ENCODE measurements around the gene KLF1.

DNA sequence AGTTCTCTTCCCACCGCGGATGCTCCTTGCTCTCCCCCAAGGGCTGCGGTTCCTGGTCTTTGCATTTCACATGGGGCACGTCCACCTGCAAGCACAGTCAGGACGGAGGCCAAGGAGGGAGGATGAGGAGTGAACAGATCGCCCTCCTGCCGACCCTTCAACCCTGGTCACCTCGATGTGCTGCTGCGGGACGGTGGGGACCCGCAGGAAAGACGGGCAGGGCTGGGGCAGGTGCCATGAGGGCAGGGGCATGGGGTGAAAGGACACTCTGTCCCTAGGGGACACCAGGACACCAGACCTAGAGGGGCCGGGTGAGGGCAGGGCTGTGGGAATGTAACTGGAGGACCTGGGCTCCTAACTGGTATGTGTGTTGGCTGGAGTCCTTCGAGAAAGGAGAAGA is 31.3 kb upstream of the KLF1 start:
- TF ChIP-seq ZNF614 (CRISPR knock-in tag; IDR thresholded peaks at IDR 0.05; ENCODE audit: borderline replicate concordance) (no peak), SP2 (CRISPR knock-in tag; IDR thresholded peaks at IDR 0.05) (no peak), ZNF44 (CRISPR knock-in tag; IDR thresholded peaks at IDR 0.05) (no peak), EZH2 (conservative IDR thresholded peaks at IDR 0.05; ENCODE audit: low read depth, low read length) (no peak), ZNF292 (CRISPR knock-in tag; IDR thresholded peaks at IDR 0.05; ENCODE audit: borderline replicate concordance, low read depth) (no peak), NFIC (IDR thresholded peaks at IDR 0.05; ENCODE audit: low read length) (no peak)
